ENCODE data around the gene COQ10A.

GRCh38 chr12:56261503-56262232 is 5.1 kb upstream of the COQ10A start:
- no peak for TF ChIP-seq CTCF (IDR thresholded peaks at IDR 0.05; ENCODE audit: low read depth, low read length)
- TF ChIP-seq POLR2A (IDR thresholded peaks at IDR 0.05; ENCODE audit: extremely low read depth, insufficient read length): no peak
- TF ChIP-seq MAX (IDR thresholded peaks at IDR 0.05; ENCODE audit: low read depth, low read length): no peak
- no peak for TF ChIP-seq MYC (IDR thresholded peaks at IDR 0.05; ENCODE audit: low read depth, low read length)

Data from NB4 (cell line).